H1 (cell line): ENCODE data around the gene PALM. TPM values are rescaled to one million over a fixed set of nuclear protein-coding genes. Genes with fewer than 3 reads are reported as not detected.

ENCODE experiments used
- CTCF ChIA-PET: fragments of 300-600 bp; sonication (Branson Sonifier 250); formaldehyde crosslinking; loops from one replicate; lab custom pipeline; 2021; ENCODE audit not compliant: partially characterized antibody; lab: Charles Lee
- POLR2A ChIA-PET: fragments of 300-600 bp; sonication (Branson Sonifier 250); formaldehyde crosslinking; loops from one replicate; lab custom pipeline; 2021; ENCODE audit warnings: inconsistent platforms; ENCODE audit not compliant: partially characterized antibody; lab: Charles Lee
- DNase-seq, 2 experiments: peaks; one replicate each; pipeline versions ENCODE4 v3.0.0 to v3.0.0-alpha.2; 2010 to 2022; ENCODE audit warnings: low spot score in 2 of 2, low read depth in 1 of 2, mixed read lengths in 1 of 2
- FAIRE-seq: peaks from 2 replicates; lab custom pipeline; 2011; peaks lifted over from hg19 to GRCh38; lab: Jason Lieb, UNC
- H2AFZ ChIP-seq: 2 replicates; pipeline ENCODE4 v1.8.1; 2012; ENCODE audit warnings: low read length, inconsistent platforms
- H2AK5ac ChIP-seq: 2 replicates; pipeline ENCODE4 v1.6.1; 2013; ENCODE audit warnings: low read depth, low read length
- H2BK120ac ChIP-seq: replicated peaks from 2 replicates; pipeline ENCODE3; 2013; ENCODE audit warnings: low read depth, low read length, inconsistent platforms
- H2BK12ac ChIP-seq: 2 replicates; pipeline ENCODE4 v1.6.1; 2013; ENCODE audit warnings: low read depth, low read length
- H2BK15ac ChIP-seq: 2 replicates; pipeline ENCODE4 v1.6.1; 2013; ENCODE audit warnings: low read length
- H2BK20ac ChIP-seq: 2 replicates; pipeline ENCODE4 v1.6.1; 2013; ENCODE audit warnings: low read length
- H2BK5ac ChIP-seq: 2 replicates; pipeline ENCODE4 v1.6.1; 2013; ENCODE audit warnings: low read depth, low read length
- H3K14ac ChIP-seq: 2 replicates; pipeline ENCODE4 v1.6.1; 2013; ENCODE audit warnings: inconsistent platforms; ENCODE audit not compliant: insufficient read length
- H3K18ac ChIP-seq: 2 replicates; pipeline ENCODE4 v1.6.1; 2013; ENCODE audit warnings: low read length; ENCODE audit errors: extremely low read depth
- H3K23ac ChIP-seq: 2 replicates; pipeline ENCODE4 v1.6.1; 2013; ENCODE audit warnings: inconsistent platforms; ENCODE audit not compliant: insufficient read length
- H3K23me2 ChIP-seq: 2 replicates; pipeline ENCODE4 v1.6.1; 2013; ENCODE audit warnings: low read depth, low read length
- H3K27ac ChIP-seq: 2 replicates; pipeline ENCODE4 v1.6.1; 2011; ENCODE audit warnings: low read depth, low read length, inconsistent platforms
- H3K27me3 ChIP-seq, 4 experiments: replicated peaks in 1 of 4; 1 replicate in 1 of 4; 2 replicates in 3 of 4; pipeline versions ENCODE4 v1.6.1 to v1.8.1; 2011 to 2013; ENCODE audit warnings: low read length in 3 of 4, mild to moderate bottlenecking in 3 of 4, inconsistent platforms in 2 of 4, mixed read lengths in 2 of 4, moderate library complexity in 1 of 4; ENCODE audit not compliant: control insufficient read depth in 3 of 4, insufficient read depth in 3 of 4; ENCODE audit errors: extremely low read depth in 1 of 4
- H3K36me3 ChIP-seq, 4 experiments: 2 replicates each; pipeline versions ENCODE4 v1.6.1 to v1.8.1; 2011 to 2013; ENCODE audit warnings: mild to moderate bottlenecking in 4 of 4, low read length in 3 of 4, moderate library complexity in 2 of 4, control low read depth in 1 of 4, inconsistent platforms in 1 of 4; ENCODE audit not compliant: insufficient read depth in 4 of 4, control insufficient read depth in 2 of 4
- H3K4ac ChIP-seq: replicated peaks from 2 replicates; pipeline ENCODE3; 2013; ENCODE audit warnings: low read length, low read depth, mixed read lengths, inconsistent platforms; ENCODE audit not compliant: insufficient read length
- H3K4me1 ChIP-seq, 4 experiments: replicated peaks in 1 of 4; 1 replicate in 1 of 4; 2 replicates in 3 of 4; pipeline versions ENCODE4 v1.6.1 to v1.8.1; 2011 to 2013; ENCODE audit warnings: low read length in 3 of 4, inconsistent platforms in 2 of 4, mixed read lengths in 1 of 4; ENCODE audit not compliant: insufficient read depth in 4 of 4, control insufficient read depth in 3 of 4
- H3K4me2 ChIP-seq, 2 experiments: 2 replicates each; pipeline versions ENCODE4 v1.6.1 to v1.8.1; 2011 to 2013; ENCODE audit warnings: low read depth in 2 of 2, low read length in 2 of 2, control low read depth in 1 of 2, inconsistent platforms in 1 of 2, mild to moderate bottlenecking in 1 of 2; ENCODE audit not compliant: insufficient read depth in 1 of 2
- H3K4me3 ChIP-seq, 4 experiments: fragments of 200-600, 300-600 bp in 1 of 4; sonication (generic), shearing (Covaris generic), sonication (Bioruptor Twin) in 1 of 4; 2 replicates each; pipeline versions ENCODE4 v1.5.1 to v1.8.1; 2011 to 2016; ENCODE audit warnings: low read length in 4 of 4, low read depth in 3 of 4, control low read depth in 2 of 4, inconsistent platforms in 2 of 4, mild to moderate bottlenecking in 2 of 4, mixed read lengths in 1 of 4, moderate library complexity in 1 of 4; ENCODE audit not compliant: insufficient read depth in 2 of 4; ENCODE audit errors: extremely low read depth in 1 of 4
- H3K56ac ChIP-seq: replicated peaks from 2 replicates; pipeline ENCODE3; 2013; ENCODE audit warnings: low read depth, mild to moderate bottlenecking, mixed read lengths, low read length, inconsistent platforms; ENCODE audit not compliant: insufficient read length
- H3K79me1 ChIP-seq: 2 replicates; pipeline ENCODE4 v1.6.1; 2013; ENCODE audit warnings: low read depth, low read length, control low read depth
- H3K79me2 ChIP-seq, 2 experiments: 2 replicates each; pipeline versions ENCODE4 v1.6.1 to v1.8.1; 2012 to 2013; ENCODE audit warnings: low read length in 2 of 2, mild to moderate bottlenecking in 2 of 2, inconsistent platforms in 1 of 2; ENCODE audit not compliant: insufficient read depth in 2 of 2, control insufficient read depth in 1 of 2
- H3K9ac ChIP-seq, 4 experiments: replicated peaks in 1 of 4; 1 replicate in 1 of 4; 2 replicates in 3 of 4; pipeline versions ENCODE4 v1.6.1 to v1.8.1; 2011 to 2013; ENCODE audit warnings: low read depth in 3 of 4, low read length in 3 of 4, control low read depth in 2 of 4, mild to moderate bottlenecking in 2 of 4, moderate library complexity in 2 of 4, inconsistent platforms in 1 of 4; ENCODE audit errors: extremely low read depth in 1 of 4
- H3K9me3 ChIP-seq, 2 experiments: 2 replicates each; pipeline versions ENCODE4 v1.6.1 to v1.8.1; 2012 to 2013; ENCODE audit warnings: mild to moderate bottlenecking in 2 of 2, moderate library complexity in 2 of 2, control low read depth in 1 of 2, inconsistent platforms in 1 of 2, low read depth in 1 of 2, low read length in 1 of 2, mixed read lengths in 1 of 2; ENCODE audit not compliant: insufficient read depth in 2 of 2
- H4K20me1 ChIP-seq, 2 experiments: replicated peaks in 1 of 2; 2 replicates each; pipeline versions ENCODE3 to v1.8.1; 2011 to 2013; ENCODE audit warnings: inconsistent platforms in 2 of 2, low read length in 2 of 2, mild to moderate bottlenecking in 1 of 2; ENCODE audit not compliant: insufficient read depth in 2 of 2, control insufficient read depth in 1 of 2
- H4K5ac ChIP-seq: 2 replicates; pipeline ENCODE4 v1.6.1; 2013; ENCODE audit warnings: low read length, low read depth, mixed read lengths, inconsistent platforms; ENCODE audit not compliant: insufficient read length
- H4K8ac ChIP-seq: 2 replicates; pipeline ENCODE4 v1.8.0; 2013; ENCODE audit warnings: mild to moderate bottlenecking, moderate library complexity, low read length, inconsistent platforms; ENCODE audit not compliant: insufficient read depth; ENCODE audit errors: extremely low read depth
- H4K91ac ChIP-seq: replicated peaks from 2 replicates; pipeline ENCODE3; 2013; ENCODE audit warnings: low read length, mixed read lengths, inconsistent platforms; ENCODE audit not compliant: insufficient read length
- ATF3 ChIP-seq: IDR thresholded peaks from 2 replicates; pipeline ENCODE4 v1.6.1; 2011; ENCODE audit warnings: low read depth, mild to moderate bottlenecking, low read length; ENCODE audit not compliant: insufficient read depth
- EGR1 ChIP-seq: IDR thresholded peaks from 2 replicates; pipeline ENCODE4 v1.6.1; 2011; ENCODE audit warnings: low read depth, low read length, borderline replicate concordance
- SAP30 ChIP-seq: fragments of 300-600 bp; sonication (generic); IDR thresholded peaks from 2 replicates; pipeline ENCODE4 v1.7.1; 2012; ENCODE audit warnings: low read length, moderate library complexity, mild to moderate bottlenecking, inconsistent platforms; ENCODE audit not compliant: insufficient read depth, insufficient replicate concordance
- WGBS, 2 experiments: shearing (Covaris generic) in 1 of 2; methylation state at CpG; one replicate each; pipeline versions ENCODE4 v1.1.6 to v1.1.7; 2013 to 2015; ENCODE audit warnings: low lambda C conversion rate in 2 of 2, mixed read lengths in 2 of 2, inconsistent platforms in 1 of 2, low coverage in 1 of 2, missing lambda C conversion rate in 1 of 2; ENCODE audit not compliant: insufficient replicate concordance in 2 of 2, insufficient coverage in 1 of 2, insufficient read length in 1 of 2; ENCODE audit errors: extremely low coverage in 1 of 2, missing lambda C conversion rate in 1 of 2; 5-methylcytosine and 5-hydroxymethylcytosine counted together
- polyA plus RNA-seq, 7 experiments: library from polyadenylated mRNA; depleted of rRNA in 3 of 7; stranded (reverse) in 5 of 7; unstranded in 2 of 7; fragments of >200 nt in 5 of 7; fragments of 200-250 nt in 2 of 7; gene quantifications; 1 replicate in 5 of 7; 2 replicates in 1 of 7; 4 replicates in 1 of 7; pipeline versions ENCODE4 v1.2.1 to v1.2.3, GENCODE V29; 2011 to 2013; ENCODE audit warnings: missing spikeins in 2 of 7, mixed read lengths in 2 of 7
- total RNA-seq: library from RNA; stranded (reverse); fragmentation: NEBNext Ultra II Directional; extraction: Animal tissue kit (Norgen Biotek cat#: 25700); gene quantifications from 2 replicates; pipeline ENCODE4 v1.2.1, GENCODE V29; 2021

The PALM gene
- total and polyA plus RNA-seq, 2 of the 8 experiments (the other 6 are each of a cell fraction or from before 2014, with no cell fraction given): 5.7 to 16.5 TPM

GRCh38 chr19:728011-728410 is 19.3 kb downstream of the PALM start:
- Histone ChIP-seq H3K4me1 (no peaks in the 10 kb centered on the region), H4K5ac (no peak overlapping the region), H4K91ac (no peak overlapping the region), H3K36me3 (no peaks in the 10 kb centered on the region; a peak in 1 of 8 replicates), H2BK12ac (no peak overlapping the region), H2BK15ac (no peak overlapping the region), H3K79me2 (no peaks in the 10 kb centered on the region), H3K56ac (no peak overlapping the region), H3K18ac (no peak overlapping the region), H3K9me3 (no peaks in the 10 kb centered on the region), H3K4me2 (no peak overlapping the region), H3K79me1 (no peaks in the 10 kb centered on the region; the same call in 1 of the 2 replicates), H2BK120ac (no peak overlapping the region), H4K8ac (no peak overlapping the region; the same call in 1 of the 2 replicates), H3K9ac (no peak overlapping the region), H4K20me1 (peaks cover 0 to 3% of the 10 kb centered on the region in 2 experiments), H3K23me2 (no peaks in the 10 kb centered on the region), H3K4ac (no peak overlapping the region), H2AFZ (no peak overlapping the region), H3K27me3 (no peaks in the 10 kb centered on the region), H3K14ac (no peak overlapping the region), H3K27ac (no peak overlapping the region), H2AK5ac (no peak overlapping the region), H2BK5ac (no peak overlapping the region), H3K4me3 (no peak overlapping the region), H3K23ac (no peak overlapping the region), H2BK20ac (no peak overlapping the region)
- FAIRE-seq (no peak), DNase-seq (no peak)
- 98% methylated on average over 11 of the region's 26 CpGs; no CpG with 5 or more reads in 1 of the 2 experiments for whole genome bisulfite sequencing, 2 experiments
- no peak for TF ChIP-seq ATF3
- TF ChIP-seq EGR1: no peak
- TF ChIP-seq SAP30: no peak
- ChIA-PET CTCF (interaction anchor here (1.1 to 3.7 kb wide), 4 partner anchors 9 to 20 kb away, joined by 3 to 9 read pairs (median 3); no protein-coding TSS in a partner anchor), POLR2A (interaction anchor here (1.5 kb wide), 1 partner anchor 156 kb away, joined by 3 read pairs; no protein-coding TSS in a partner anchor)
